Measurements from ENCODE around the gene THEMIS.
"Not testable (repeated sequence)": the region's sequence is repeated elsewhere in the genome, so short reads cannot be mapped to it uniquely, and the experiment has no call there.

THEMIS gene

GRCh38 chr6:127900935-127901334 lies at the start of gene THEMIS:
Gene THEMIS (minus strand): TSS chr6:127901058. CDS start chr6:127900932, 126 bp downstream.
- DNase-seq: peak; percentile 73

GRCh38 chr6:127949251-127949650 lies 48.4 kb upstream of the THEMIS start:
- no peak for DNase-seq

- DNase-seq: no peak
Observed at GRCh38 chr6:127946388-127946787, 45.5 kb upstream of the THEMIS start.

- no peak for DNase-seq
Observed at GRCh38 chr6:127945434-127946097, 44.7 kb upstream of the THEMIS start.

- DNase-seq: no peak
Observed at GRCh38 chr6:127941228-127941627, 40.4 kb upstream of the THEMIS start.

GRCh38 chr6:127939442-127940066 lies 38.7 kb upstream of the THEMIS start:
- DNase-seq: no peak

- DNase-seq: no peak
Observed at GRCh38 chr6:127938701-127939100, 37.8 kb upstream of the THEMIS start.

- DNase-seq: no peak
Observed at GRCh38 chr6:127937747-127938146, 36.9 kb upstream of the THEMIS start.

GRCh38 chr6:127937102-127937501 lies 36.2 kb upstream of the THEMIS start:
- DNase-seq: no peak

GRCh38 chr6:127934956-127935355 lies 34.1 kb upstream of the THEMIS start:
- DNase-seq: no peak

GRCh38 chr6:127933852-127934840 lies 33.3 kb upstream of the THEMIS start:
- DNase-seq: peak; percentile 63

GRCh38 chr6:127933137-127933536 lies 32.3 kb upstream of the THEMIS start:
- no peak for DNase-seq

- DNase-seq: no peak
Observed at GRCh38 chr6:127932708-127933107, 31.9 kb upstream of the THEMIS start.

- DNase-seq: not testable (repeated sequence)
Observed at GRCh38 chr6:127926441-127926840, 25.6 kb upstream of the THEMIS start.

- no peak for DNase-seq
Observed at GRCh38 chr6:127924440-127924839, 23.6 kb upstream of the THEMIS start.

GRCh38 chr6:127924031-127924430 lies 23.2 kb upstream of the THEMIS start:
- DNase-seq: no peak

GRCh38 chr6:127923135-127923534 lies 22.3 kb upstream of the THEMIS start:
- DNase-seq: peak; percentile 27

GRCh38 chr6:127921982-127922381 lies 21.1 kb upstream of the THEMIS start:
- peak; percentile 30 for DNase-seq

GRCh38 chr6:127920804-127921203 lies 19.9 kb upstream of the THEMIS start:
- DNase-seq: no peak

GRCh38 chr6:127918506-127919427 lies 17.9 kb upstream of the THEMIS start:
- DNase-seq: peak; percentile 44

- DNase-seq: no peak
Observed at GRCh38 chr6:127917766-127918165, 16.9 kb upstream of the THEMIS start.

GRCh38 chr6:127914240-127914639 lies 13.4 kb upstream of the THEMIS start:
- DNase-seq: no peak
